ENCODE results near the gene ATXN7.

GRCh38 chr3:63863150-63864007, at the start of gene ATXN7, which contains the start of gene THOC7:
- TF ChIP-seq BACH1 (IDR thresholded peaks at IDR 0.05; ENCODE audit: borderline replicate concordance), result peak; percentile 81
- TF ChIP-seq TARDBP (IDR thresholded peaks at IDR 0.05; ENCODE audit: borderline replicate concordance), result no peak
- no peak for TF ChIP-seq REST (IDR thresholded peaks at IDR 0.05; ENCODE audit: low read depth, low read length)
- TF ChIP-seq CTCF (IDR thresholded peaks at IDR 0.05 in 2 of 3, conservative IDR thresholded peaks at IDR 0.05 in 1 of 3; ENCODE audit: control insufficient read depth in 2 of 3, extremely low read depth in 1 of 3, insufficient read depth in 1 of 3, low read depth in 3 of 3, low read length in 3 of 3), result no peak
- TF ChIP-seq USF1 (IDR thresholded peaks at IDR 0.05; ENCODE audit: borderline replicate concordance, extremely low read length, insufficient read depth, low read depth, low read length), result no peak
- peak; percentile 51; the same call in 1 of the 2 replicates for TF ChIP-seq YY1 (IDR thresholded peaks at IDR 0.05; ENCODE audit: low read depth, low read length)
- peak; percentile 75 for TF ChIP-seq ZNF687 (IDR thresholded peaks at IDR 0.05)
- no peak for TF ChIP-seq ZNF24 (IDR thresholded peaks at IDR 0.05)
- no peak for TF ChIP-seq MYC (IDR thresholded peaks at IDR 0.05; ENCODE audit: insufficient read depth, insufficient read length, insufficient replicate concordance, low read length, severe bottlenecking)
- no peak for TF ChIP-seq CREM (IDR thresholded peaks at IDR 0.05; ENCODE audit: low read depth)
- no peak for TF ChIP-seq POLR2AphosphoS5 (IDR thresholded peaks at IDR 0.05; ENCODE audit: low read length)

All from GM12878 (cell line).